Stimulated activated CD8-positive, alpha-beta memory T cell treated with anti-CD3 and anti-CD28 coated beads, Interleukin-15, amount 100 ng/mL, for 48 hours (primary cell): ENCODE data around the gene LBH.

Source experiments
- DNase-seq, 2 donors: peaks; one replicate each; pipeline ENCODE4 v3.0.0-alpha.2; 2020; ENCODE audit warnings: low read depth in 2 of 2

Gene LBH

DNA sequence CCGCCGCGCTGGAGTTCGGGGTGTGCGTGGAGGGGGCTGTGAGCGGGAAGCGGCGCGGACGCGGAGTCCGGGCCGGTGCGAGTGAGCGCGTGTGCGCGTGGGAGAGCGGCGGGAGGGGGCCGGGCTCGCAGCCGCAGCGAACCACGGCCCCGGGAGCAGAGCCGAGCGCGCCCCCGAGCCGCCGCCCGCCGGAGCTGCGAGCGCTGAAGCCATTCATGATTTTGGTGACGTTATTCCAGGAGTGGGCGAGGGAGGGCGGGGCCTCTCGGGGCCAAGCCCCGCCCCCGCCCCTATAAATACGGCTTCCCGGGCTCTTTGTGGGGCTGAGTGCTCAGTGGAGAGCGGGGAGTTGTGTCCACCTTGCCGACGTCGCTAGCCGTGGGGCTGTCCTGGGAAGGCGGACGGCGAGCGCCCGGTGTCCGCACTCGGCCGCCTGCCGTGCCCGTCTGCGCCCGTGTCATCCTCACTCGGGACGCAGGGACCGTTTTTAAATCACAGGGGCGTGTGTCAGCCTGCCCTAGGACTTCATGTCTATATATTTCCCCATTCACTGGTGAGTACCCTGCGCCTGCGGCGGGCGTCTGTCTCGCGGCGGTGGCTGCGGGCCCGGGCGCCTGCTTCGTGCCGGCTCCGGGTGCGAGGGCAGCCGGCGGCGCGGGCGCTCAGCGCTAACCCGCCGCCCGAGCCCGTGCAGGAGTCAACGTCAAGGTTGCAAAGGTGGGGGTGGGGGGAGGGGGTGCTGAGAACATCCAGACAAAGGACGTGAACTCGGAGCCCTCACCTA, at the start of gene LBH:
Gene LBH, plus strand, starts transcription at position 323 of the 784 bp plus-strand sequence. Its CDS starts 205 bp downstream, at position 528.
- DNase-seq = peak; percentile 74 to 84

DNA sequence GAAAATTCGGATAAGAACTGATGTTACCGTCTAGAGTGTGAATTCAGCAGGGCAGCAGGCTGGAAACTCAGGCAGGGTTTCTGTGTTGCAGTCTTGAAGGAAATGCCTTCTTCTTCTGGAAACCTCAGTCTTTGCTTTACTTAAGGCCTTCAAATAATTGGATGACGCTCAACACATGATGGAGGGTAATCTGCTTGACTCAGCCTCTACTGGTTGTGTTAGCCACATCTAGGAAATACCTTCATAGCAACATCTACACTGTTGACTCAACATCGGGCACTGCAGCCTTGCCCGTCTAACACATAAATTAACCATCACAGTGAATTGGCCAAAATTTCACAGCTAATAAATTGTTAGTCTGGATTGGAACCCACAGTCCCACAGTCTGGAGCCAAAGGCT, 47.3 kb upstream of the LBH start:
- no peak for DNase-seq

DNA sequence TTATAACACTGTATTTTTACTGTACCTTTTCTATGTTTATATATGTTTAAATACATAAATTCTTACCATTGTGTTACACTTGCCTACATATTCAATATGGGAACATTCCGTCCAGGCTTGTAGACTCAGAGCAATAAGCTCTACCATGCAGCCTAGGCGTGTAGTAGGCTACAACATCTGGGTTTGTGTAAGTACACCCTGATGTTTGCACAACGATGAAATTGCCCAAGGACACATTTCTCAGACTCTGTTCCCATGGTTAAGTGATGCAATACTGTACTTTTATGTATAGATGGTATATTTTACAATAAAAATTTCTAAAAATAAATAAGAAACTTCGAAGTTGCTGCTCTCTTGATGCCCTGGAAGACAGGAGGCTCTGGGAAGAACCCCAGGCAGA, 46.2 kb upstream of the LBH start:
- no peak for DNase-seq

DNA sequence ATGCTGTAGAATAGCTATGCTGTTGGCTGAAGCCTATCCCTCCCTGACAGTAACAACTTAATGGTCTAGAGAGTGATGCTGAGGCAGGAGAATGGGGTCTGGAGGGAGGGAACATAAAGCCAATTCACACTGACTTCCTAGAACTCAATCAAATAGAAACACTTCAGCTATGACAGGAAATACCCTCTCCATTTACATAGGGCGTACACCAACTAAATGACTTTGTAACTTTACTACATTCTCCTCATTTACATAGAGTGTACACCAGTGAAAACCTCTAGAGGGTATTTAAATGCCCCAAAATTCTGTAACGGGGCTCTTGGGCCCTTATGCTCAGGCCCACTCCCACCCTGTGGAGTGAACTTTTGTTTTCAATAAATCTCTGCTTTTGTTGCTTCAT, 43.0 kb upstream of the LBH start:
- DNase-seq = no peak

DNA sequence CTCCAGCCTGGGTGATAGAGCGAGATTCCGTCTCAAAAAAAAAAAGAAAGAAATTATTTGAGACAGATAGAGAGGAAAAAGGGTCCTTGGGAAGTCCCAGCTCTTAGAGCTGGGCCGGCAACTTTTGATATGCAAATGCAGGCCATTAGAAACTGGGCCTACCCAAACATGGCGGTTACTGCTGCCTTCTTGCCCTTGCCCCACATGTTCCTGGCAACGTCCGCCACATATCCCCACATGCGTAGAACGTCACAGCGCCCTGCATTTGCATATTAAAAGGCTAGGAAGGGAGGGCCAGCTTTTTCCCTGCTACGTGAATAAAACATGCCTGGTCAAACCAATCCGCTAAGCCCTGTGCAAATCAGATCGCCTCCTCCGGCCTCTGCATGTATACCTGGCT, 40.7 kb upstream of the LBH start:
- no peak for DNase-seq

DNA sequence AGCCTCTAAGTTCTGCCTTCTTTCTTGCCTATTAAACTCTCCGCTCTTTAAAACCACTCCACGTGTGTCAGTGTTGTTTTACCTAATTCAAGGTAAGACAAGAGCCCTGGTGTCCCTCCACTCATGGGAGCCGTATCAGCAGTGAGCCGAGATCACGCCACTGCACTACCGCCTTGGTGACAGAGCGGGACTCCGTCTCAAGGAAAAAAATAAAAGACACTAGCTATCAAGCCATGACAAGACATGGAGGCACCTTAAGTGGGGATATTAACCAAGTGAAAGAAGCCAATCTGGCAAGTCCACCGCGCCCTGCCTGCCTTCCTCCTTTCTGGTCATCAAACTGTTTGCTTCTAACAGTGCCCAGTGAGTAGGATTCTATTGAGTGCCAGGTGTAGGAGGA, 40.2 kb upstream of the LBH start:
- no peak for DNase-seq

DNA sequence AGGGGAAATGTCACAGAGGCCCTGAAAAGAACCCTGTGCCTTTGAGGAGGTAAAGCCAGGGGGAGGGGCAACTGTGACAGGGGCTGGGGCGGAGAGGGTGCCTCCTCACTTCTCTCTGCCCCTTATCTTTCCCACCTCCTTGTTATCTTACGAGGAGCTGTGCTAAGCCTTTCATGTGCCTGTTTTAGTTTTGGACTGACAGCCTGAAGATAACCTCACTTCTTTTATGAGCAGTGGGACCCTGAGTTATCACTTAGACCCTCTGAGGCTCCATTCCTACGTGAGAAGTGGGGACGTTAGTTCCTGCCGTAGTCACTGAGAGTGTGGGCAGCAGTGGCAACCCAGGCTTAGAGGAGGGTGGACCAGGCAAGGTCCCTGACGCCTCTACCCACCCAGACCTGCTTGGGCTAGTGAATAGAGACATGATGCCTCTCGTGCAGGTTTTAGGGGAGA, 39.5 kb upstream of the LBH start:
- DNase-seq = no peak

DNA sequence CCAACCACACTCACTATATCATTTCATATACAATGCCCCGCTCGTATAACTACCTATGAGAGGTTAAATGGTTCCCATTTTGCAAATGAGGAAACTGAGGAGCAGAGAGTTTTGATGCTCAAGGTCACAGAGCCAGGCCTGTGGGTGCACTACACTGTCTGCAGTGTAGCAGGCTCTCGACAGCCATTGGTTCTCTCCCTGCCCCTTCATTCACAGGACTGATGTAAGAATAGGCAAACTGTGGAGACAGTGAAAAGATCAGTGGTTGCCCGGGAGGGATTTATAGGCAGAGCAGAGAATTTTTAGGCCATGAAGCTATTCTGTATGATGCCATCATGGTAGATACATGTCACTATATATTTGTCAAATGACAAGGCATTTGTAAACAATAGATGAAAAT, 39.0 kb upstream of the LBH start:
- no peak for DNase-seq

DNA sequence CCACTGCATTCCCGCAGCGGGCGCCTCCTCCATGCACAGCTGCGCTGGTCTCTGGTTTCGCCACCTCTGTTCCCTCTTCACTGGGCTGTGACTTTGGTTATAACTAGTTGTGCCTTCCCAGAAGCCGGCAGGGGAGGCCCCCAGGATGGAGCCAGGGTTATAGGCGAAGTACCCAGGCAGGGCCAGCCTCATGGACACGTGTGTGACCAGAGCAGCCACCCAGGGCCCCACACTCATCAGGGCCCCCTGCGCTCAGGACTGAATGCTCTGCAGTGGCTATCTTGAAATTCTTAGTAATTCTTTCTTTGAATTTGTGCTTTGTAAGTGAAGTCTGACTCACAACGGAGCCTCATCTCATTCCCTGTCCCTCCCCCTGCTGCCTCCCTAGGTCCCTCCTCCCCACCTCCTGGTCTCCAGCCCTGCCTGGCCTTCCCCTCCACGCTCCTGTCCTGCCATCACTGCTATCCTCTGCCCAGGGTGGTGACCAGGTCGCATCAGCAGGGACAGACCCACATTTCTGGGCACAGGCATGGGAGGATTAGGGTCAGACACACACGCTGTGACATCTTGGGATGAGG, 38.1 kb upstream of the LBH start:
- DNase-seq = no peak

DNA sequence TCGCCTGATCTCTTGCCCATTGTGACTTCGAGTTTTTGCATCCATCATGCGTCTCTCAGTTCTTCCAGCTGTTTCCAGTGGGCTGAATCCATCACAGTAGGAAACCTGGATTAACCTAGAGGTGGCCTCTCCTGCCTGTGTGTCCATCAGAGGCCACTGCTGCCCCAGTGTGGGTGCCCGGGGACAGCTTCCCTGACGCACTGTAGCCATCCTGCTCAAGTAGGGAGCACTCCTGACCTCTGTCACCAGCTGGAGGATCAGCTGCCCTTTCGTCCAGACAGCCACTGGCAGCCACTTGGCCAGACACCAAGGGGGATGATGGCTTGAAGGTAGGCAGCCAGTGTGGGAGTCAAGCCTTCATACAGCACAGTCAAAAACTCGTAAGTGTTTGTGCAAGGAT, 36.9 kb upstream of the LBH start:
- no peak for DNase-seq

DNA sequence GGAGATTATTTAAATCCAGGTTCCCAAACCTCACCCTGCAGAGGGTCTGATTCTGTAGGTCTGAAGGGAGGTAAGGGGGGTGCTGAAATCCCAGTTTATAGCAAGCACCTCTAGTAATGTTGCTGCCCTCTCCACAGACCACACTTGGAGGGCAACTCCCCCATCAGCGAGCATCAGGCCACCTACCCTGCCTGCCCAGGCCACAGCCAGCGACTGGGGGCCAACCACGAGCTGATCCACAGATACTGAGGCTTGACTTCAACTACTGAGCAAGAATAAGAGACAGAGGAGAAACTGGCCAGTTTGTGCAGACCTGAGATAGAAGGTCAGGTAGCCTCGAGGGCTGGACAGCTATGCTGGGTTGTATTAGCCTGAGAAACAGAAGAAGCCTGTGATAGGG, 36.3 kb upstream of the LBH start:
- DNase-seq = no peak

DNA sequence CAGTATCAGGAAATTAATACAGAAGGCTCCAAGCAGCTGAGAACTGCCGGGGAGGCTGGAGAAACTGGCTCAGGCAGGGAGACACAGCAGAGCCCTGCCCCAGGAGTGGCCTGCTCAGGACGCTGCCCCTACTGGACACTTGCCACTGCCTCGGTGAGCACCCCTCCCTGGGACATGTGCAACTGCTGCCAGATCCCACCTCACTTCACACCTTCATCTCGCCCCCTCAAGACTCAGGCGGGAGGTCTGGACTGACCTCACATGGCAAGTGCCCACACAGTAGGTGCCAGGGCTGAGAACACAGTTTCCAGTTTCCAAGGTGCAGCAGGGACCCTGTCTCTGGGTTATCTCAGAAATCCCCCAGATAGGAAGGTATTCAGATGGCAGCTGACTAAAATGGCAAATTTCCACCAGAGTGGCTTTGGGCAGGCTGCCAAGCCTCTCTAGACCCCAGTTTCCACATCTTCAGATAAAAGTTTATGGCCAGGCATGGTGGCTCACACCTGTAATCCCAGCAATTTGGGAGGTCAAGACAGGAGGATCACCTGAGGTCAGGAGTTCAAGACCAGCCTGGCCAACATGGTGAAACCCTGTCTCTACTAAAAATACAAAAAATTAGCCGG, 33.7 kb upstream of the LBH start:
- DNase-seq = no peak

DNA sequence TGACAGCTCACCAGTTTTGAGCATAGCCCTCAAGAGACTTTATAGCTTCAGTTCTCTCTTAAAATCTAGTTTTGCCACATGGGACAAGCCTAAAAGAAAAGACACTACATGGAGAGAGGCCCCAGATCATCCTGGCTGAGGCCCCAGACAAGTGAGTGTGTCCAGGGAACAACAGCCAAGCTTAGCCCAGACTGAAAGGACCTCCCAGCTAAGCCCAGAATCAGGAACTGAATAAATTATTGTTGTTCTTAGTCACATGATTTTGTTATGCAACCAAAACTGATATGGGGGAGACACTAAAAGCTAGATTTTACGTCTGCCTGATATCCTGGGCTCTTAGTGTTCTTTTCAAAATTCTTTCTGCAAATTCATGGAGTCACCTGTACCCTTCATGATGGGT, 29.3 kb upstream of the LBH start:
- no peak for DNase-seq

DNA sequence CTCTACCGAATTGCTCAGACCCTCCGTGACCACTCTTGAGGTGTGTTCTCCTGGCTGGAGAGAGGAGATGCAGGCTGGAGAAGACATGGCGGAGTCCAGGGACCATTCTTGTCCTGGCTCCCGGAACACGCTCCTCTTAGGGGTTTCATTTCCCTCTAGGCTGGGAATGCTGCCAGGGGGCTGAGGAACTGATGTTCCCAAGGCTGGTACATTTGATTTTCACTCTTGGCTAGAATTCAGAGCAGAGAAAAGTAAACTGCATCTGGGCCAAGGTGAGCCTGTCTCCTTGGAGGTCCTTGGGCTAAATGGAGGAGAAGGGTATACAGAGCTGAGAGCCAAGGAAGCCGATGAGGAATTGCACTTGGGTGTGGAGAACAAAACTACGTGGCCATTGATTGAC, 28.2 kb upstream of the LBH start:
- no peak for DNase-seq

DNA sequence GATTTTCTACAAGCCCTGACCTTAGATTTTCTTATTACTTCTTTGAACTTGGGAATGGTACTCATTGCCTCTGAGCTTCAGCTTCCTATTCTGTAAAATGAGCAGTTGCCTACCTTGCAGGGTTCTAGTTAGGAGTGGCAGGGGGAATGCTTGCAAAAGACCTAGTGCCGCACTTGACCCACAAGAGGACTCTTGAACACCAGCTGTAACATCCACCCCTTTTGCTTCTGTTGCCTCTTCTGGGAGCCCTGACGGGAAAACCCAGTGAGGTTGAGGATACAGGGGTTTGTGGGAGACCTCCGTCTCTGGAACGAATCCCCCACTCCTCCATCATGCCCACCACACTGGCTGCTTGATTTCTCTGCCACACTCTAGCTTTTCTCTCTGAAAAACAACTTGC, 27.1 kb upstream of the LBH start:
- DNase-seq = no peak

DNA sequence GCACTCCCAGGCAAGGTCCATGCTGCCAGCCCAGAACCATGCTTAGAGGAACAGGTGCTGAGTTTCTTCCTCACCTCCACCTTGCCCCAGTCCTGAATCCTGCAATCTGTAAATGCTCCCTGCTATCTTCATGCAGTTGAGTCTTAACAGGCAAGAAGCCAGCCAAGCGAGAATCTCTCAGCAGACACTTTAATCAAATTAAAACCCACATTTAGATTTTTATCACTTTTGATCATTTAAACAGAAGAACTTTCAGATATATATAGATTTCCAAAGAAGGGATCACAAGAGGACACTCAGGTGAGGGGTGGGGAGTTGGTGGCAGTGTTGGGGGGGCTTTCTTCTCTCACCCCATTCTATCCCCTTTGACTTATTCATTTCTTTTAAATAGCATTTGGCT, 25.9 kb upstream of the LBH start:
- no peak for DNase-seq

DNA sequence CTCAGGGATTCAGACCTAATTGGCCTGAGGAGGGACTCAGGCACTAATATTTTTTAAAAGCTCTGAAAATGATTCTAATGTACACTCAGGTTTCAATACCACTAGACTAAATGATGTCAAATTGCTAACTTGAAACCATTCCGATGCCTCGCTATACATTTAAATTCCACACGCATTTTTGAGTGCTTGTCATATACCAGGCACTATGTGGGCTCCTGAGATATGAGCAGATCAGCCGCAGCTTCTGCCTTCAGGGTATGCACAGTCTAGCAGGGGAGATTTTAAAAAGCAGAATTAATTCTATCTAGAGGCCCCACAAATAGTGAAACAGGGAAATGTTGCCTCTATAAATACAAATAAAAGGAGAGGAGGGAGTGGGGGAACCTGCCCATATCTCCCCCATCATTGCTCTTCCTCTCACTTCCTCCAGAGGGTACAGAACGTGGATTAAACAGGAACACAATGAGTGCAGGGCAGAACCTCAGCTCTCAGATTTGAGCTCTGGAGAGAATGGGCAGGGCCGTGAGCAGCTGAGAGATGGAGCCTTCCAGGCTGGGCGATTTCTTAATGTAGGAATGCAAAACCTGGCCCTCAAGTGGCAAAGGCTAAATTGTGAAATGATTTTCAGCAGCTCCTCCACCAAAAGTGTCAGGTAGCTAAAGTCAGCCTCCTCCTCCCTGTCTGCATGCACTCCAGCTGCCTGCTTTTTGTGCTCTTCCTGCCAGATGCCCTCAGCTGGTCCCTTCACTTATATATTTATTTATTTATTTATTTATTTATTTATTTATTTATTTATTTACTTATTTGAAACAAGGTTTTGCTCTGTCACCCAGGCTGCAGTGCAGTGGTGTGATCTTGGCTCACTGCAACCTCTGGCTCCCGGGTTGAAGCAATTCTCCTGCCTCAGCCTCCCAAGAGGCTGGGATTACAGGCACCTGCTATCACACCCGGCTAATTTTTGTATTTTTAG, 24.6 kb upstream of the LBH start:
- DNase-seq = no peak

DNA sequence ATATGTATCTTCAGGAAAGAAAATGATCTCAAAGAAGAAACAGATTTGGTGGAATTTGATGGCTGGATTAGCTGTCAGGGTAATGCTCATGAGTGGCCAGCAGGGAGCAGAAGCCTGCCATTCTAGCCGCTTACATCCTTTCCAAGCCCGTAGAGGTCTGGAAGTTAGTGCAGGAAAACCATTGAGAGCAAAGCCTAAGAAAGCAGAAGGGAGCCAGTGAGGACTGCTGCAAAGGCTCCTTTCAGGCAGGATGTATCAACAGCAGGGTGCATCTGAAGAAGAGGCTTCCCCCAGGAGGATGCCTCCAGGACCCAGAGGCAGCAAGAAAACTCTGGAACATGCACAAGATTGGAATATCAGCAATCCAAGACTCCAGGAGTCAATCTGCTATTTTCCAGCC, 22.9 kb upstream of the LBH start:
- no peak for DNase-seq

DNA sequence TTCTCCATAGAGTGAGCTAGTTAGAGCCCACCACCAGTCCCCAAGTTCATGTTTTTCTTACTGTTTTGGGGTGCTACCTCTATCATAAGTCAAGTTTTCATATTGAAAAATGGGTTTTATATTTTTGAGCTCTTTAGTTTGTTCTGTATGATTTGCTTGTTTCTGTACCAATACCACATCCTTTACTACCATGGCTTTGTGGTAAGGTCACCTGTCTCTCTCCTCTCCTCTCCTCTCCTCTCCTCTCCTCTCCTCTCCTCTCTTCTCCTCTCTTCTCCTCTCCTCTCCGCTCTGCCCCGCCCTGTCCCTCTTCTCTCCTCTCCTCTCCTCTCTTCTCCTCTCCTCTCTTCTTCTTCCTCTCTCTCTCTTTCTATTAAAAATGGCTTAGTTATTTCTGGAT, 22.1 kb upstream of the LBH start:
- no peak for DNase-seq

DNA sequence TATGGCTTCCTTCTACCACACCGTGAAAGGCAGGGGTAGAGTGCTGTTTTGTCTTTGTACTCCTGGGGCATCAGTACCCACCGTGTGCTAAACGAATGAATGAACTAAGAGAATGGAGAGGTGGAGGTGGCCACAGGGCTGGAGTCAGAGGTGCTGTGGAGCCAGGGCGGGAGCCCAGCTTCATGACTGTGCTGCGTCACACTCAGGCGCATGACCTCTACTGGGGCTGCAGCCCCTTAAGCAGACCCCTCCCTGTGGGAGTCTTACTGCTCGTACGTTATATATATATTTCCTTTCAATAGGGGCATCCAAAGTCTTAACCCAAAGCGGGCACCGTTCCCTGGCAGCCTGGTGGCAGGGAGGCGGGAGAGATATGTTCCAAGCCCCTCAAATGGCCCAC, 18.0 kb upstream of the LBH start:
- DNase-seq = no peak

DNA sequence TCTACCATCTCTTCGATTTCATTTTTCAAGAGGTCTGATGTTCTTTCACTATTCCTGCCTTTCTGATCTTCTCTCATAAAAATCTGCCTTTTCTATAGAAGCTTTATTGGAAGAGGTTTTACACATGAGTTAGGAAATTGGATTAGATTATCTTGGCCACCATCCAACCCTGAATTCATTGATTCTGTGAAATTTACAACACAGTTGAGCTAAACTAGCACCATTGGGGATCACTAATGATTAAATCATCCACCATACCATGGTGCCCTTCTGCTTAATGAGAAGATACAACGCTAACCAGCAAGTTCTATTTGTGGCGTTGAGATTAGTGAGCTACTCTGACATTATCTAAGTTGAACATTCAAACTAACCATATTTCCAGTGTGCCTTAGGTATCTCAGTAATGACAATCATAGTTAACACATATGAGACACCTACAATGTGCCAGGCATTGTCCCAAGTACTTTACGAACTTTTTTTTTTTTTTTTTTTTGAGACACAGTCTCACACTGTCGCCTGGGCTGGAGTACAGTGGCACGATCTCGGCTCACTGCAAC, 17.3 kb upstream of the LBH start:
- no peak for DNase-seq

DNA sequence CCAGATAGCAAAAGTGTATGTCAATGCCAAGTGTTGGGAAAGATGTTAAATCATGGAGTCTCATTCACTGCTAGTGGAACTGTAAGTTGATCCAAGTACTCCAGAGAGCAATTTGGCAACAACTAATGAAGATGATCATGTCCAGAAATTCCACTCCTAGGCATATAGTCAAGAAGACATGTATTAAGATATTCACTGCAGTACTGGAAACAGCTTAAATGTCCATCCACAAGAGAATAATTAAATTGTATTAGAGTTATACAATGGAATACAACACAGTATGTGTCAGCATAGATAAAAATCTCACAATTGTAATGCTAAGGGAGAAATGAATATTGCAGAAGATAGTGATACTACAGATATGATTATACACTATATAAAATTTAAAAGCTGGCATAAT, 15.2 kb upstream of the LBH start:
- DNase-seq = no peak
